OCI-LY1 (cell line): ENCODE measurements around the gene OAF.

Experiments used
- CTCF ChIP-seq: fragments of 200-600 bp; sonication (generic), shearing (Covaris generic); IDR thresholded peaks from 2 replicates; pipeline ENCODE4 v1.5.1; 2017; ENCODE audit warnings: mild to moderate bottlenecking, antibody characterized with exemption, low read length, moderate library complexity, mixed read lengths
- EZH2 ChIP-seq: fragments of 200-600 bp; sonication (generic), shearing (Covaris generic); IDR thresholded peaks from 2 replicates; pipeline ENCODE4 v1.8.0; 2017; ENCODE audit warnings: borderline replicate concordance, mixed run types, mild to moderate bottlenecking, antibody characterized with exemption, low read length, moderate library complexity, mixed read lengths

GRCh38 chr11:120217941-120218694, 7.3 kb downstream of the OAF start:
- TF ChIP-seq CTCF (no peak), EZH2 (no peak)
